IMR-90 (cell line): Measurements from ENCODE around the gene PIGN. TPM values are rescaled to one million over a fixed set of nuclear protein-coding genes. Genes with fewer than 3 reads are reported as not detected.
A peak's percentile ranks its signal among the peaks of the same experiment; 100 is the strongest.

Source experiments
- ATAC-seq: fragments of 200-7000 bp; cut with Tn5 transposase; 2 replicates; pipeline ENCODE4 v1.9.1; 2020; ENCODE audit warnings: low read depth, mild to moderate bottlenecking, moderate library complexity
- BruUV-seq: library from RNA; stranded (reverse); fragments of 400-500 nt; replicated peaks from 2 replicates; lab custom pipeline; 2021; lab: Mats Ljungman, UMichigan
- CTCF ChIA-PET: fragments of 300-600 bp; formaldehyde crosslinking; extraction: SDS; loops from one replicate; lab custom pipeline; 2021; ENCODE audit warnings: antibody characterized with exemption; lab: Yijun Ruan, JAX
- POLR2A ChIA-PET: fragments of 300-600 bp; sonication (Branson Sonifier 250); formaldehyde crosslinking; loops from one replicate; lab custom pipeline; 2022; ENCODE audit warnings: antibody characterized with exemption; ENCODE audit not compliant: unreplicated experiment; lab: Charles Lee
- DNase-seq: peaks from one replicate; pipeline ENCODE4 v3.0.0; 2013
- H2AFZ ChIP-seq: replicated peaks from 2 replicates; pipeline ENCODE3; 2013; ENCODE audit warnings: low read length, mild to moderate bottlenecking; ENCODE audit not compliant: poor library complexity
- H2AK5ac ChIP-seq: 2 replicates; pipeline ENCODE4 v1.6.1; 2013; ENCODE audit warnings: low read depth, low read length, inconsistent platforms
- H2AK9ac ChIP-seq: replicated peaks from 2 replicates; pipeline ENCODE3; 2013; ENCODE audit warnings: mild to moderate bottlenecking, low read depth, low read length, moderate library complexity; ENCODE audit not compliant: poor library complexity
- H2BK120ac ChIP-seq: 2 replicates; pipeline ENCODE4 v1.6.1; 2013; ENCODE audit warnings: low read depth, low read length, inconsistent platforms
- H2BK15ac ChIP-seq: 3 replicates; pipeline ENCODE4 v1.6.1; 2013; ENCODE audit warnings: low read depth, low read length, inconsistent platforms
- H2BK20ac ChIP-seq: 2 replicates; pipeline ENCODE4 v1.6.1; 2013; ENCODE audit warnings: low read depth, mild to moderate bottlenecking, inconsistent platforms, low read length, moderate library complexity
- H2BK5ac ChIP-seq: 2 replicates; pipeline ENCODE4 v1.6.1; 2013; ENCODE audit warnings: mild to moderate bottlenecking, low read depth, low read length, inconsistent platforms; ENCODE audit not compliant: poor library complexity, severe bottlenecking
- H3K14ac ChIP-seq: replicated peaks from 2 replicates; pipeline ENCODE4 v1.6.1; 2013; ENCODE audit warnings: low read depth, low read length, inconsistent platforms
- H3K18ac ChIP-seq: 2 replicates; pipeline ENCODE4 v1.6.1; 2013; ENCODE audit warnings: low read depth, low read length, control low read depth
- H3K23ac ChIP-seq: 2 replicates; pipeline ENCODE4 v1.6.1; 2013; ENCODE audit warnings: low read depth, low read length, inconsistent platforms
- H3K27ac ChIP-seq: 2 replicates; pipeline ENCODE4 v1.5.1; 2013; ENCODE audit warnings: mild to moderate bottlenecking, control low read depth, low read length; ENCODE audit not compliant: insufficient read depth
- H3K27me3 ChIP-seq: 2 replicates; pipeline ENCODE4 v1.6.1; 2013; ENCODE audit warnings: low read length; ENCODE audit not compliant: control insufficient read depth, insufficient read depth
- H3K36me3 ChIP-seq: 2 replicates; pipeline ENCODE4 v1.6.1; 2013; ENCODE audit warnings: low read length, mixed read lengths; ENCODE audit not compliant: control insufficient read depth, insufficient read depth
- H3K4ac ChIP-seq: 2 replicates; pipeline ENCODE4 v1.6.1; 2013; ENCODE audit warnings: low read depth, low read length, inconsistent platforms
- H3K4me1 ChIP-seq: 2 replicates; pipeline ENCODE4 v1.6.1; 2013; ENCODE audit warnings: low read length, mixed read lengths; ENCODE audit not compliant: control insufficient read depth, insufficient read depth
- H3K4me2 ChIP-seq: 2 replicates; pipeline ENCODE4 v1.6.1; 2013; ENCODE audit warnings: low read depth, mild to moderate bottlenecking, control low read depth, low read length, moderate library complexity
- H3K4me3 ChIP-seq: 2 replicates; pipeline ENCODE4 v1.5.1; 2013; ENCODE audit warnings: low read depth, mild to moderate bottlenecking, control low read depth, low read length, moderate library complexity; ENCODE audit not compliant: insufficient read depth
- H3K56ac ChIP-seq: 2 replicates; pipeline ENCODE4 v1.6.1; 2013; ENCODE audit warnings: low read length, inconsistent platforms; ENCODE audit not compliant: insufficient read depth; ENCODE audit errors: extremely low read depth
- H3K79me1 ChIP-seq, 2 experiments: 2 replicates each; pipeline ENCODE4 v1.6.1; 2013; ENCODE audit warnings: low read length in 2 of 2, inconsistent platforms in 1 of 2, low read depth in 1 of 2
- H3K9ac ChIP-seq: 2 replicates; pipeline ENCODE4 v1.6.1; 2013; ENCODE audit warnings: low read depth, low read length, control low read depth
- H3K9me1 ChIP-seq: 2 replicates; pipeline ENCODE4 v1.6.1; 2013; ENCODE audit warnings: low read length, inconsistent platforms; ENCODE audit not compliant: insufficient read depth
- H3K9me3 ChIP-seq: 2 replicates; pipeline ENCODE4 v1.6.1; 2013; ENCODE audit warnings: low read length; ENCODE audit not compliant: control insufficient read depth, insufficient read depth
- H4K20me1 ChIP-seq: 2 replicates; pipeline ENCODE4 v1.6.1; 2013; ENCODE audit warnings: low read length, inconsistent platforms; ENCODE audit not compliant: insufficient read depth
- H4K5ac ChIP-seq: 2 replicates; pipeline ENCODE4 v1.6.1; 2013; ENCODE audit warnings: mild to moderate bottlenecking, low read depth, low read length, control low read depth
- H4K8ac ChIP-seq, 2 experiments: 2 replicates each; pipeline ENCODE4 v1.6.1; 2013; ENCODE audit warnings: low read depth in 2 of 2, low read length in 2 of 2, control low read depth in 1 of 2, inconsistent platforms in 1 of 2
- H4K91ac ChIP-seq: 2 replicates; pipeline ENCODE4 v1.6.1; 2013; ENCODE audit warnings: low read depth, low read length, inconsistent platforms; ENCODE audit not compliant: insufficient read depth
- RAD21 ChIP-seq: IDR thresholded peaks from 2 replicates; pipeline ENCODE4 v1.6.1; 2012; ENCODE audit warnings: low read length, improper control_type of control experiment
- WGBS, 2 experiments: methylation state at CpG; one replicate each; pipeline versions ENCODE4 v1.1.5 to v1.1.7; 2013; ENCODE audit warnings: missing lambda C conversion rate in 2 of 2; ENCODE audit not compliant: insufficient read length in 1 of 2; ENCODE audit errors: extremely low coverage in 2 of 2; 5-methylcytosine and 5-hydroxymethylcytosine counted together
- dilution Hi-C: fragments of 300-500 bp; cut with HindIII; formaldehyde crosslinking; loops from one replicate; pipeline ENCODE4 v1.14.3; 2018; ENCODE audit warnings: low sequenced_read_pairs; ENCODE audit not compliant: unreplicated experiment
- in situ Hi-C: fragments of 300-500 bp; cut with MboI; formaldehyde crosslinking; loops from 3 replicates; pipeline ENCODE4 v1.14.3; 2019; ENCODE audit warnings: low sequenced_read_pairs, inconsistent platforms, mixed read lengths
- intact Hi-C: fragments of 100-400 bp; cut with micrococcal nuclease; formaldehyde crosslinking; loops from 2 replicates; pipeline ENCODE4 v1.10.0; 2022
- polyA plus RNA-seq, 3 experiments: library from polyadenylated mRNA; depleted of rRNA; stranded (reverse); fragments of >200 nt; gene quantifications; 2 replicates each; pipeline ENCODE4 v1.2.3, GENCODE V29; 2012; ENCODE audit warnings: low replicate concordance in 1 of 3
- total RNA-seq: library from RNA; depleted of rRNA; stranded (reverse); fragments of >200 nt; gene quantifications from 2 replicates; pipeline ENCODE4 v1.2.3, GENCODE V29; 2012
- TF ChIP-seq, protein P1 (sequence below): conservative IDR thresholded peaks from 2 replicates; pipeline ENCODE4 v1.5.1; 2012; ENCODE audit warnings: mild to moderate bottlenecking, low read depth, low read length, improper control_type of control experiment

PIGN gene
- total and polyA plus RNA-seq, 2 of the 4 experiments (the other 2 are of a cell fraction): 9.0 to 17.9 TPM

GRCh38 chr18:62187543-62188510, 971 bp upstream of the PIGN start:
- Histone ChIP-seq H3K9me3 (no peaks in the 10 kb centered on the region; the same call in 1 of the 2 replicates), H4K91ac (peak overlapping the region; percentile 39), H3K9ac (peak overlapping the region; percentile 88), H2AK5ac (peak overlapping the region; percentile 80), H3K79me1 (peaks cover 11 to 35% of the 10 kb centered on the region in 2 experiments), H2BK120ac (no peak overlapping the region), H4K5ac (peak overlapping the region; percentile 87), H2BK20ac (no peak overlapping the region), H2BK5ac (peak overlapping the region; percentile 82), H3K27ac (peak overlapping the region; percentile 87), H3K4ac (peak overlapping the region; percentile 88; the same call in 1 of the 2 replicates), H2BK15ac (no peak overlapping the region), H3K4me1 (peaks cover 8% of the 10 kb centered on the region; the same call in 1 of the 2 replicates), H2AFZ (peak overlapping the region; percentile 97), H3K23ac (peak overlapping the region; percentile 77; the same call in 1 of the 2 replicates), H3K4me3 (peak overlapping the region; percentile 96), H4K8ac (peak overlapping the region; percentile 85 to 94; a peak in 2 of 4 replicates), H2AK9ac (peak overlapping the region; percentile 84), H3K4me2 (peak overlapping the region; percentile 88), H4K20me1 (peaks cover 20% of the 10 kb centered on the region; the same call in 1 of the 2 replicates), H3K9me1 (no peaks in the 10 kb centered on the region; the same call in 1 of the 2 replicates), H3K27me3 (no peaks in the 10 kb centered on the region), H3K56ac (no peak overlapping the region), H3K36me3 (no peaks in the 10 kb centered on the region), H3K14ac (peak overlapping the region; percentile 74), H3K18ac (no peak overlapping the region)
- POLR2A ChIA-PET: no interaction called here
- 0% methylated on average over 15 of the region's 54 CpGs; no CpG with 5 or more reads in 1 of the 2 experiments for whole genome bisulfite sequencing, 2 experiments
- CTCF ChIA-PET: interaction anchor here (0.6 to 1.2 kb wide), 3 partner anchors 10 to 21 kb away, joined by 3 to 6 read pairs (median 4); no protein-coding TSS in a partner anchor
- intact Hi-C loops (loop anchor here (1.0 to 10.0 kb wide), 5 partner anchors 29 to 797 kb away; partner anchors contain the start of genes PHLPP1 and ZCCHC2), dilution Hi-C loops (no loop called here), in situ Hi-C loops (loop anchor here (5.0 to 25.0 kb wide), 4 partner anchors 59 to 799 kb away; partner anchors contain the start of gene PHLPP1)
- no peak for TF ChIP-seq RAD21
- TF ChIP-seq, protein P1, sequence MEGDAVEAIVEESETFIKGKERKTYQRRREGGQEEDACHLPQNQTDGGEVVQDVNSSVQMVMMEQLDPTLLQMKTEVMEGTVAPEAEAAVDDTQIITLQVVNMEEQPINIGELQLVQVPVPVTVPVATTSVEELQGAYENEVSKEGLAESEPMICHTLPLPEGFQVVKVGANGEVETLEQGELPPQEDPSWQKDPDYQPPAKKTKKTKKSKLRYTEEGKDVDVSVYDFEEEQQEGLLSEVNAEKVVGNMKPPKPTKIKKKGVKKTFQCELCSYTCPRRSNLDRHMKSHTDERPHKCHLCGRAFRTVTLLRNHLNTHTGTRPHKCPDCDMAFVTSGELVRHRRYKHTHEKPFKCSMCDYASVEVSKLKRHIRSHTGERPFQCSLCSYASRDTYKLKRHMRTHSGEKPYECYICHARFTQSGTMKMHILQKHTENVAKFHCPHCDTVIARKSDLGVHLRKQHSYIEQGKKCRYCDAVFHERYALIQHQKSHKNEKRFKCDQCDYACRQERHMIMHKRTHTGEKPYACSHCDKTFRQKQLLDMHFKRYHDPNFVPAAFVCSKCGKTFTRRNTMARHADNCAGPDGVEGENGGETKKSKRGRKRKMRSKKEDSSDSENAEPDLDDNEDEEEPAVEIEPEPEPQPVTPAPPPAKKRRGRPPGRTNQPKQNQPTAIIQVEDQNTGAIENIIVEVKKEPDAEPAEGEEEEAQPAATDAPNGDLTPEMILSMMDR: 0 out of 2 replicates have a peak, but pooled peaks have one; percentile 7
- peak; percentile 21 for DNase-seq
- no TSS peak for BruUV-seq
- peak; percentile 1 for ATAC-seq
